Parathyroid adenoma (tissue), 2 donors: Measurements from ENCODE around the gene PRCP.
"Not testable (repeated sequence)": the region's sequence is repeated elsewhere in the genome, so short reads cannot be mapped to it uniquely, and the experiment has no call there.

Experiments
- H2AFZ ChIP-seq: fragments of 300-600 bp; sonication (generic); one replicate; pipeline ENCODE4 v1.7.0; 2017; ENCODE audit warnings: antibody characterized with exemption, mild to moderate bottlenecking
- H3K27ac ChIP-seq: fragments of 300-600 bp; sonication (generic); one replicate; pipeline ENCODE4 v1.7.0; 2017
- H3K27me3 ChIP-seq: fragments of 300-600 bp; sonication (generic); one replicate; pipeline ENCODE4 v1.7.0; 2017; ENCODE audit warnings: low read length; ENCODE audit not compliant: control insufficient read depth, insufficient read depth
- H3K36me3 ChIP-seq: fragments of 300-600 bp; sonication (generic); one replicate; pipeline ENCODE4 v1.7.0; 2017; ENCODE audit warnings: low read length; ENCODE audit not compliant: control insufficient read depth, insufficient read depth
- H3K4me1 ChIP-seq: fragments of 300-600 bp; sonication (generic); one replicate; pipeline ENCODE4 v1.7.0; 2017; ENCODE audit warnings: control low read depth
- H3K4me2 ChIP-seq: fragments of 300-600 bp; sonication (generic); one replicate; pipeline ENCODE4 v1.7.0; 2017; ENCODE audit warnings: low read length
- H3K4me3 ChIP-seq: fragments of 300-600 bp; sonication (generic); one replicate; pipeline ENCODE4 v1.7.0; 2017; ENCODE audit warnings: low read depth, low read length
- H3K79me2 ChIP-seq: fragments of 300-600 bp; sonication (generic); one replicate; pipeline ENCODE4 v1.7.0; 2017; ENCODE audit warnings: control low read depth
- H3K9ac ChIP-seq: fragments of 300-600 bp; sonication (generic); one replicate; pipeline ENCODE4 v1.7.0; 2017; ENCODE audit warnings: mild to moderate bottlenecking
- H3K9me3 ChIP-seq: fragments of 300-600 bp; sonication (generic); one replicate; pipeline ENCODE4 v1.7.0; 2017; ENCODE audit warnings: low read length; ENCODE audit not compliant: control insufficient read depth
- TF ChIP-seq, protein P1 (sequence below): fragments of 300-600 bp; sonication (generic); IDR thresholded peaks from one replicate; pipeline ENCODE4 v1.7.0; 2017; ENCODE audit warnings: antibody characterized with exemption, mild to moderate bottlenecking
- donor health status: primary hyperparathyroidism.

Gene PRCP

DNA sequence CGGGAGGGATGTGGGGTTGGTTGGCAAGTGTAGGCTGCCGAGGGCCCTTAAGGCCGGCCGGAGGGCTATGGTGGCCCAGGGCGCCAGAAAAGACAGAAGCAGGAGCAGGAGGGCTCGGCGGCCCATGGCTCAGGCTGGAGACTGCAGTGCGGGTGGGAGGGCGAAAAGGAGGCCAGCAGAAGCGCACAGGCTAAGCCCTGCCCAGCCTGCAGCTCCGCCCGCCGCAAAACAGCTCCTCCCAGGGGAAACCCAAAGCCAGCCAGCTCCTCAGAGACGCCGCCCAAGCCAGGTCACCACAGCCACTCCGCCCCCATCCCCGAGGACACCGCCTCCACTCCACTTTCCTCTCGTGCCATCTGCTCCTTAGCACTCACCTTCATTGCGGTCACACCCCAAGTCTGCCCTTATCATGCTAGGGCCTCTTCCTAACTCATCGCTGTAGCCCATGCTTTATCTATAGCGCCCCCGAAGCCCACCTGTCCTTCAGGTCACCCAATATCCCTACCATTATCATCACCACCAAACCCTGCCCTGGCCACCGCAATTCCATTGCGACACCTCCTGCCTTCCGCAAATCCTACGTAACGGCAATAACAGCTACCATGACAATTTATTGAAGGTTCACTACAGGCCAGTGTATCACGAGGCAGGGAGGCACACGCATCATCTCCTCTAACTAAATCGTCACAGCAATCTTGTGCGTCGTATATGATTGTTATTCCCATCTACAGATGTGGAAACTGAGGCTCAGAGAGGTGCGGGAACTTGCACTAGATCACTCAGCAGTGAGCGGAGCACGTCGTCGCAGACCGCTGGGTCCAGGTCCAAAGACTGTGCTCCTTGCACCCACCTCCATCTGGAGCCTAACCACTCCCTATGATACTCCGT lies at the start of gene PRCP:
TSS of gene PRCP (minus strand) at position 154 of the 888 bp plus-strand sequence. CDS start at position 126, 28 bp downstream.
- H3K27me3 ChIP-seq: no peaks in the 10 kb centered on the region
- H3K4me2 ChIP-seq: peak within 1 kb of the TSS; percentile 89
- peak within 1 kb of the TSS; percentile 84 for H2AFZ ChIP-seq
- H3K4me1 ChIP-seq: no peaks in the 10 kb centered on the region
- TF ChIP-seq, protein P1, sequence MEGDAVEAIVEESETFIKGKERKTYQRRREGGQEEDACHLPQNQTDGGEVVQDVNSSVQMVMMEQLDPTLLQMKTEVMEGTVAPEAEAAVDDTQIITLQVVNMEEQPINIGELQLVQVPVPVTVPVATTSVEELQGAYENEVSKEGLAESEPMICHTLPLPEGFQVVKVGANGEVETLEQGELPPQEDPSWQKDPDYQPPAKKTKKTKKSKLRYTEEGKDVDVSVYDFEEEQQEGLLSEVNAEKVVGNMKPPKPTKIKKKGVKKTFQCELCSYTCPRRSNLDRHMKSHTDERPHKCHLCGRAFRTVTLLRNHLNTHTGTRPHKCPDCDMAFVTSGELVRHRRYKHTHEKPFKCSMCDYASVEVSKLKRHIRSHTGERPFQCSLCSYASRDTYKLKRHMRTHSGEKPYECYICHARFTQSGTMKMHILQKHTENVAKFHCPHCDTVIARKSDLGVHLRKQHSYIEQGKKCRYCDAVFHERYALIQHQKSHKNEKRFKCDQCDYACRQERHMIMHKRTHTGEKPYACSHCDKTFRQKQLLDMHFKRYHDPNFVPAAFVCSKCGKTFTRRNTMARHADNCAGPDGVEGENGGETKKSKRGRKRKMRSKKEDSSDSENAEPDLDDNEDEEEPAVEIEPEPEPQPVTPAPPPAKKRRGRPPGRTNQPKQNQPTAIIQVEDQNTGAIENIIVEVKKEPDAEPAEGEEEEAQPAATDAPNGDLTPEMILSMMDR: no peak
- H3K27ac ChIP-seq: peak within 1 kb of the TSS; percentile 91
- H3K9ac ChIP-seq: no peak within 1 kb of the TSS
- peak within 1 kb of the TSS; percentile 77 for H3K4me3 ChIP-seq
- no peaks in the 10 kb centered on the region for H3K79me2 ChIP-seq
- no peaks in the 10 kb centered on the region for H3K9me3 ChIP-seq
- H3K36me3 ChIP-seq: no peaks in the 10 kb centered on the region

DNA sequence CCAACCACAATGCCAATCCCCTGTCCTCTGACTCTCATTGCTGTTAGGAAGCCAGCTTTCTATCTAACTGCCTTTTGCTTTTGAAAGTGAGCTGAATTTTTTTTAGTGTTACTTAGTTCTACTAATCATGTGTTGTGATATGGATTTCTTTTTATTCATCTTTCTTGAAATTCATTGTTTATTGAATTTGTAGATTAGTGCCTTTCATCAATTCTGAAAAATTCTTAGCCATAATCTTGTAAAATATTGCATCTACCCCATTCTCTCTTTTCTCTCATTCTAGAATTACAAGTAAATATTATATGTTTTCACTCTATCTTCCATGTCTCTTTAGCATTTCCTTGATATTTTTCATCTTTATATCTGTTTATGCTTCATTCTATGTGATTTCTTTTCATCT lies 49.1 kb upstream of the PRCP start:
- TF ChIP-seq, protein P1: no peak
- no peak overlapping the region for H3K4me2 ChIP-seq

DNA sequence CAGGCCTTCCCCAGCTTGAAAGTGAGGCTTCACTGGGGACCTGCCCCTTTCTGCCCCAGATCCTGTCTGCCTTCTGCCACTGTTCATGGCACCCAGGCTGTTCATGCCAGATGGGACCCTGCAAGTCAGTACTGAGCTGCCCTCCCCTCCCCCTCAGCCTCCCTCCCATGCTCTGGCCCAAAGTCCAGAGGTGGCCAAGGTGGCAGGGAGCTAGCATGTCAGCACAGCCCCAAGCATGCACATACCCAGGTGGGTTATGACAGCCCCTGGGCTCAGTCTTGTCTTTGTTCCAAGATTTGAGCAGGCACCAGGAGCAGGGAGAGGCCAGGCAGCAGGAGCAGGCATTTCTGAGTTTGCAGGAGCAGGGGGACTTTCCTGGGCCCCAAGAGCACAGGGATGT lies 45.5 kb upstream of the PRCP start:
- no peak overlapping the region for H3K9ac ChIP-seq
- no peak overlapping the region for H3K4me3 ChIP-seq
- no peak overlapping the region for H3K4me2 ChIP-seq
- H3K9me3 ChIP-seq: no peaks in the 10 kb centered on the region
- H3K79me2 ChIP-seq: no peaks in the 10 kb centered on the region
- H3K4me1 ChIP-seq: no peaks in the 10 kb centered on the region
- TF ChIP-seq, protein P1: no peak
- no peak overlapping the region for H2AFZ ChIP-seq
- H3K27ac ChIP-seq: no peak overlapping the region
- no peaks in the 10 kb centered on the region for H3K36me3 ChIP-seq
- no peaks in the 10 kb centered on the region for H3K27me3 ChIP-seq

More for the DNA sequence above, 49.1 kb upstream of the PRCP start:
- H3K27me3 ChIP-seq: no peaks in the 10 kb centered on the region
- no peaks in the 10 kb centered on the region for H3K36me3 ChIP-seq
- H3K4me3 ChIP-seq: no peak overlapping the region
- no peak overlapping the region for H3K9ac ChIP-seq
- H3K27ac ChIP-seq: no peak overlapping the region
- H3K4me1 ChIP-seq: no peaks in the 10 kb centered on the region
- no peaks in the 10 kb centered on the region for H3K79me2 ChIP-seq
- H3K9me3 ChIP-seq: no peaks in the 10 kb centered on the region
- H2AFZ ChIP-seq: no peak overlapping the region

DNA sequence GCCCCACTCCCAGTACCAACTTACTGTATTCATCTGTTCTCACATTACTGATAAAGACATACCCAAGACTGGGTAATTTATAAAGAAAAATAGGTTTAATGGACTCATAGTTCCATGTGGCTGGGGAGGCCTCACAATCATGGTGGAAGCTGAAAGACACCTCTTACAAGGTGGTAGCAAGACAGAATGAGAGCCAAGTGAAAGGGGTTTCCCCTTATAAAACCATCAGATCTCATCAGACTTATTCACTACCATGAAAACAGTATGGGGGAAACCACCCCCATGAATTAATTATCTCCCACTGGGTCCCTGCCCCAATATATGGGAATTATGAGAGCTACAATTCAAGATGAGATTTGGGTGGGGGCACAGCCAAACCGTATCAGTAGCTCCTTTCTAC lies 44.8 kb upstream of the PRCP start:
- not testable (repeated sequence) for H3K27me3 ChIP-seq, H3K79me2 ChIP-seq, H2AFZ ChIP-seq, H3K36me3 ChIP-seq, H3K4me2 ChIP-seq, H3K9ac ChIP-seq, H3K27ac ChIP-seq, H3K9me3 ChIP-seq, H3K4me3 ChIP-seq, H3K4me1 ChIP-seq

DNA sequence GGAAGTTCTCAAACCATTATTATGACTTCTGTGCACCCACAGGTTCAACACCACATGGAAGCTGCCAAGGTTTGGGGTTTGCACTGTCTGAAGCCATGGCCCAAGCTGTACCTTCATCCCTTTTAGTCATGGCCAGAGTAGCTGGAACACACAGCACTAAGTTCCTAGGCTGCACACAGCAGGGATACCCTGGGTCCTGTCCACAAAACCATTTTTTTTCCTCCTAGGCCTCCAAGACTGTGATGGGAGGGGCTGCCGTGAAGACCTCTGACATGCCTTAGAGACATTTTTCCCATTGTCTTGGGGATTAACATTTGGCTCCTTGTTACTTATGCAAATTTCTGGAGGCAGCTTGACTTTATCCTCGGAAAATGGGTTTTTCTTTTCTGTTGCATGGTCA lies 44.0 kb upstream of the PRCP start:
- H3K4me3 ChIP-seq: no peak overlapping the region
- H3K36me3 ChIP-seq: no peaks in the 10 kb centered on the region
- H3K4me2 ChIP-seq: no peak overlapping the region
- H3K27ac ChIP-seq: no peak overlapping the region
- H3K9me3 ChIP-seq: no peaks in the 10 kb centered on the region
- no peaks in the 10 kb centered on the region for H3K79me2 ChIP-seq
- no peaks in the 10 kb centered on the region for H3K27me3 ChIP-seq
- H3K9ac ChIP-seq: no peak overlapping the region
- H3K4me1 ChIP-seq: no peaks in the 10 kb centered on the region
- no peak overlapping the region for H2AFZ ChIP-seq
- TF ChIP-seq, protein P1: no peak

DNA sequence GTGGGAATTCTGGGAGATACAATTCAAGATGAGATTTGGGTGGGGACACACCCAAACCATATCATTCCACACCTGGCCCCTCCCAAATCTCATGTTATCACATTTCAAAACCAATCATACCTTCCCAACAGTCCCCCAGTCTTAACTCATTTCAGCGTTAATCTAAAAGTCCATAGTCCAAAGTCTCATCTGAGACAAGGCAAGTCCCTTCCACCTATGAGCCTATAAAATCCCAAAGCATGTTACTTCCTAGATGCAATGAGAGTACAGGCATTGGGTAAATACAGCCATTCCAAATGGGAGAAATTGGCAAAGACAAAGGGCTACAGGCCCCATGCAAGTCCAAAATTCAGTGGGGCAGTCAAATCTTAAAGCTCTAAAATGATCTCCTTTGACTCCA lies 43.2 kb upstream of the PRCP start:
- H3K27ac ChIP-seq, H3K4me2 ChIP-seq, H3K9me3 ChIP-seq, H3K9ac ChIP-seq, H2AFZ ChIP-seq, H3K27me3 ChIP-seq, H3K4me3 ChIP-seq, H3K4me1 ChIP-seq, H3K36me3 ChIP-seq, H3K79me2 ChIP-seq: not testable (repeated sequence)
